Measurements from ENCODE around the gene TPSAB1. TPM values are rescaled to one million over a fixed set of nuclear protein-coding genes. Genes with fewer than 3 reads are reported as not detected.

TPSAB1 gene
- total RNA-seq: not detected in 2 replicates

GRCh38 chr16:1240436-1240835, at the start of gene TPSAB1:
Gene TPSAB1, plus strand, starts transcription at chr16:1240705. Its CDS starts 234 bp downstream, at chr16:1240939.

DNA sequence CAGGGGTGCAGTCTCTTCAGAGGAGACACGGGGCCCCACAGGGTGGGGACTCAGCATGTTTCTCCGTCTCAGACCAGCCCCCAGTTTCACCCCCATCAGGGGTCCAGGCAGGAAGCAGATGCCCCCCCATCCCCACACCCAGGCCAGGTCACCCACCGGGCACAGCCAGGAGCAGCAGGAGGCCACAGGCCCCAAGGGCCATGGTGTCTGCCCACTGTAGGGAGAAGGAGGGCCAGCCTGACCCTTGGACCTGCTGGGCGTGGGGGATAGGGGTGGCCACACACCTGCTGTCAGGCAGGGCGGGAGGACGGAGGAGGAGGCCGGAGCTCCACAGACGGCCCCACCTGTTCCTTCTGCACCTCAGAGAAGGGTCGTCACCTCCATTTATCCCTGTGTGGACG, 15.5 kb upstream of the TPSAB1 start, which contains the start of gene TPSG1:
Gene TPSG1, minus strand, starts transcription at position 218 of the 401 bp plus-strand sequence. Its CDS starts 16 bp downstream, at position 202.

DNA sequence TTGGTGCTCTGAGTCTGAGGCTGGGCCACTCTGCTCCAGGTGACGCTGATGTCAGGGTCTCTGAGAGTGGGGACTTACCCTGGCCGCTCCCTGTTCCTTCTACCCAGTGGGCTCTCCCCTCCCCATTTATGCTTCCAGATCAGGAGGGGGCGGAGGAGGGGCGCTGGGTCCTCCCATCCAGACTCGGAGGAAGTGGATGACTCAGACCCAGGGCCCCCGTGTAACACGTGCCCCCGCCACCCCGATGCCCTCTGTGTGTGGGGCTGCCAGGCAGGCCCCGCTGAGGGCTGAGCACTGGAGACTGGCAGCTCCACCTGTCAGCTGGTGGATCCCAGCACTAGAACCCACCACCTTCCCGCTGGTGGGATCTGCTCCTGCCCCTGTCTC, 10.4 kb upstream of the TPSAB1 start, which contains the start of gene TPSB2:
Gene TPSB2, minus strand, starts transcription at position 101 of the 387 bp plus-strand sequence. CDS start 233 bp downstream, outside the sequence.

DNA sequence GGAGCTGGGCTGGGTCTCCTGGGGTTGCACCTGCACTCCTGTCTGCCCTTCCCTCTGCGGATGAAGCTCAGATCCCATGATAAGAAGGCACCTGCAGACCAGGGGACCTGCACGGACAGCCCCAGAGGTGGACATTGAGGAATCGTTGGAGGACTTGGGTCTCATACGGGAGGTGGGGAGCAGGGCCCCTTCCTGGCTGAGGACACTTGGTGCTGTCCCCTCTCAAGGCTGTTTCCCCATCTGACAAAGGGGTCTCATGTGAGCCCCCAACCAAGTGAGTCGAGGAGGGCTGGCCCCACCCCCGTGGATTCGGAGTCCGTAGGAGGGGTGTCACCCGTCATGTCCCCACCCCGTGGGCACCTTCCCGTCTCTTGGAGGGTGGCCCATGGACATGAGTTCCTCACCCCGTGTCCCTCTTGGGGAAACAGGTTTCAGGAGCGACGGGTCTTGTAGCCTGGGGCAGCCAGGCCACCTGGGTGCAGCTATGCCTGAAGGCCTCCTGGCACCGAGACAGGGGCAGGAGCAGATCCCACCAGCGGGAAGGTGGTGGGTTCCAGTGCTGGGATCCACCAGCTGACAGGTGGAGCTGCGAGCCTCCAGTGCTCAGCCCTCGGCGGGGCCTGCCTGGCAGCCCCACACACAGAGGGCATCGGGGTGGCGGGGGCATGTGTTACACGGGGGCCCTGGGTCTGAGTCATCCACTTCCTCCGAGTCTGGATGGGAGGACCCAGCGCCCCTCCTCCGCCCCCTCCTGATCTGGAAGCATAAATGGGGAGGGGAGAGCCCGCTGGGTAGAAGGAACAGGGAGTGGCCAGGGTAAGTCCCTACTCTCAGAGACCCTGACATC, 15.0 kb downstream of the TPSAB1 start, which contains the start of gene TPSD1:
Gene TPSD1, plus strand, starts transcription at position 794 of the 847 bp plus-strand sequence. CDS start 212 bp downstream, outside the sequence.

Other genes starting within 250 kb of the TPSAB1 start
- 1.3 TPM in 1 of 2 replicates, not detected in the other for gene SSTR5, start 168.0 kb upstream of the TPSAB1 start, total RNA-seq
- gene C1QTNF8, start 144.5 kb upstream of the TPSAB1 start, total RNA-seq: not detected in 2 replicates
- gene CACNA1H, start 87.6 kb upstream of the TPSAB1 start, total RNA-seq: under 0.01 TPM in 2 replicates
- gene TPSG1, start 15.4 kb upstream of the TPSAB1 start, total RNA-seq: not detected in 2 replicates
- gene TPSB2, start 10.5 kb upstream of the TPSAB1 start, total RNA-seq: not detected in 2 replicates
- gene TPSD1, start 15.4 kb downstream of the TPSAB1 start, total RNA-seq: not detected in 2 replicates
- 69.9 and 73.2 TPM in 2 replicates for gene UBE2I, start 68.9 kb downstream of the TPSAB1 start, total RNA-seq
- gene BAIAP3, start 92.9 kb downstream of the TPSAB1 start, total RNA-seq: 0.67 and 0.98 TPM in 2 replicates
- 51.9 and 69.6 TPM in 2 replicates for gene TSR3, start 111.2 kb downstream of the TPSAB1 start, total RNA-seq
- 26.6 and 30.1 TPM in 2 replicates for gene GNPTG, start 111.2 kb downstream of the TPSAB1 start, total RNA-seq
- gene UNKL, start 174.0 kb downstream of the TPSAB1 start, total RNA-seq: 11.4 and 15.9 TPM in 2 replicates
- gene UQCC4, start 180.0 kb downstream of the TPSAB1 start, total RNA-seq: 12.7 and 15.4 TPM in 2 replicates
- gene PERCC1, start 190.4 kb downstream of the TPSAB1 start, total RNA-seq: 0.19 TPM in 1 of 2 replicates, not detected in the other
- under 0.01 and 0.10 TPM in 2 replicates for gene CCDC154, start 203.9 kb downstream of the TPSAB1 start, total RNA-seq
- gene CLCN7, start 234.3 kb downstream of the TPSAB1 start, total RNA-seq: 57.7 and 96.7 TPM in 2 replicates
- gene PTX4, start 248.2 kb downstream of the TPSAB1 start, total RNA-seq: 0.19 TPM in 1 of 2 replicates, not detected in the other

All from vein endothelial cell (primary cell).